Activated CD4-positive, CD25-positive, alpha-beta regulatory T cell treated with anti-CD3 and anti-CD28 coated beads, Interleukin-2, amount 50 U/mL, for 72 hours (primary cell): ENCODE results near the gene DCHS1.
A peak's percentile ranks its signal among the peaks of the same experiment; 100 is the strongest.

Experiments used
- DNase-seq: peaks from one replicate; pipeline ENCODE4 v3.0.0; 2021

The DCHS1 gene

DNA sequence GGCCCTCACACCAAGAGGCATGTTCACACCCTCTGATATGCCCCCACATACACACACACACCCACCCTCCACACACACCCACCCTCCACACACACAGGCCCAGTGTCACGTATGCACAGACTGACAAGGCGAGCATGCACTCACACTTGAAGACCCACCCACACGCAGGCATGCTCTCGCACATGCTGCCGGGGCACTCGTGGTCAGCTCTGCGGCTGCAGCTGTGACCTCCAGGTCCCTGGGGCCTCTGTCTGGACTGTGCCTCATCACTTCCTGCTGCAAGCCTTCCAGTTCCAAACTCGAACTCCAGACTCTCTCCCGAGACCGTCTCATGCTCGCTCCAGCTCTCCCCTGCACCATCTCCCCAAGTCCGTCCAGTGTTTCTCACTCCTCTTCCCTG, 9.5 kb downstream of the DCHS1 start:
- DNase-seq, result no peak

DNA sequence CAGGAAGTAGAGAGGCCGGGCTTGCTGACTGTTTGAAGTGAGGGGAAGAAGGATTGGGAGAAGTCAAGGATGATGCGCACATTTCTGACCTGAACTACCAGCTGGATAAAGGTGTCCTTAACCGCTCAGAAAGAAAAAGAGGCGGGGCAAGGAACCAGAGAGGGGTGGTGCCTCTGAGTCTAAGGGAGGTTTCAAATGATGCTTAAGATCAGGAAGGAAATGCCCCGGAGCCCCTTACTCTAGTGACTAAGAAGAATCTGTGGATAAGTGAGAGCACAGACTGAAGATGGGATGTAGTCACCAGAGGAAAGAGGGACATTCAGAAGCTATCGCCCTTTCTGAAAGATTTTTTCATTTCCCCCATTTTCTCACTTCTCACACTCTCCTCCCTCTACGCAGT, 12.7 kb downstream of the DCHS1 start:
- DNase-seq, result no peak

DNA sequence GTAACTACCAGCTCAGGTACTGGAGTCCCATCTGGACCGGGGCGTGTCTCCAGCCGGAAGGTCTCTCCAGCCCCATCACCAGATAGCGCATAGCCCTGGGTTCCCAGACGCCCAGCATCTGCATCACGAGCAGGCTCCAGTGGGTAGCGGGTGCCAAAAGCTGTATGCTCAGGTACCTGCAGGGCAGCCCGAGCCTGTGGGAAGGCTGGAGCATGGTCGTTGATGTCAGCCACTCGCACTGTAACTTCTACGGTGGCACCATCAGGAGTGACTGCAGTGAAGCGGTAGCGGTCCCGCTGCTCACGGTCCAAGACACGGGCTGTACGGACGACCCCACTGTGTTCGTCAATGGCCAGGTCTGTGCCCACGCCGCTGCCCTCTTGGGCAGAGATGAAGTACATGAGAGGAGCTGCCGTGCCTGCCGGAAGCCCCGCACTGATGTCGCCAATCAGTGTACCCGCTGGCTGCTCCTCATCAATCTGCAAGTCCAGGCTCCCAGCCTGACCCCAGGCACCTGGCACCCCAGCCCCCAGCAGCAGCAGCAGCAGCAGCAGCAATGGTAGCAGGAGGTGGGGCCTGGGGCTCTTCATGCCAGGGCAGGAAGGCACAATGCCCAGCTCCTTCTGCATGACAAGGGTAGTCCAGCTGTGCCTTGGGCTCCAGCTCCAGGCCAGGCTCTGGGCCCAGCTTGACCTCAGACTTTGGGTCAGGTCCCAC, 14.5 kb downstream of the DCHS1 start:
- no peak for DNase-seq

DNA sequence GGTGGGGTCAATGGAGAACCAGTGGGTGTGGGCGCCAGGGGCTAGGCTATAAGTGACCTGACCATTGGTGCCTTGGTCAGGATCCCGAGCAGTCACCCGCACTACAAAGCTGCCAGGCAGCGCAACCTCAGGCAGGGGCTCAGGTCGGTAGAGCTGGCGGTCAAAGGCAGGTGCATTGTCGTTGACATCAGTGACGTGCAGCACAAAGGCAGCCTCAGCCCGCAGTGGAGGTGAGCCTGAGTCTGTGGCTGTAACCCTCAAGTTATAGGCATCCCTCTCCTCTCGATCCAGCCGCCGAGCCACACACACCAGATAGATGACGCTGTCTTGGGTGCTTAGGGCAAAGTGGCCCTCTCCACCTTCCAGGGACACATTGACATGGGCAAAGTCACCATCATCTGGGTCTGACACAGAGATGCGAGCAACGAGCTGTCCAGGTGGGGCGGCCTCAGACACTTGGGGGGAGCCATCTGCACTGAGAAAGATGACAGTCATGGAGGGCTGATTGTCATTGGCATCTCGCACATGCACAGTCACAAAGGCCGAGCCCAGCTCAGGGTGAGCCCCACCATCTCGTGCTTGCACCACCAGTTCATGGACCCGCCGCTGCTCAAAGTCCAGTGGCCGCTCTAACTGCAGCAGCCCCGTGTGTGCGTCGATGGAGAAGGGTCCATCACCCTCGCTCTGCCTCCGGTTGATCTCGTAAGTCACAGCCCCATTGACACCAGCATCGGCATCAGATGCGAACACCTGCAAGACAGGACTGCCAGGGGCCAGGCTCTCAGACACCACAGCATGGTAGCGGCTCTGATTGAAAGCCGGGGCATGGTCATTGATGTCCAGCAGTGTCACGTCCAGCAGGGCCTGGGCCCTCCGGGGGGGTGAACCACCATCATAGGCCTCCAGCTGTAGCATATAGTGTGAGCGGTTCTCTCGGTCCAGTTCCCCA, 15.3 kb downstream of the DCHS1 start:
- DNase-seq, result no peak

- no peak for DNase-seq
Observed at GRCh38 chr11:6638429-6638828, 17.2 kb downstream of the DCHS1 start.

DNA sequence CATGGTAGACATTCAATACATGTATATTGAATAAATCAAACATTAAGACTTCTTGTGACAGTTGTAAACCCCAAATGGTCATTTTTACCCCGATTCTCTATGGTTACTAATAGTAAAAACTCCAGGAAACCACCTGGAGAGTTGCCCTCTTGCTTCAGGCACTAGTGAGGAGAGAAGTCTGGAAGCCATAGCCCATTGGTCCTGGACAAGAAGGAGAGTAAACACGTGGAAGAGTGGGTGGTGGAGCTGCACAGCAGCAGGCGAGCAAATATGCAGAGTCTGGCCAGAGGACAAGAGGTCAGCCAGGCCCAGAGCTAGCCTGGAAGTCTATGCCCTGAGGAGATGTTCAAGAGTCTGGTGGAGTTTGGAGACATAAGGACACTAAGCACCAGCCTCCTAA, 17.7 kb downstream of the DCHS1 start:
- no peak for DNase-seq

- peak; percentile 16 for DNase-seq
Observed at GRCh38 chr11:6636480-6636879, 19.1 kb downstream of the DCHS1 start.

DNA sequence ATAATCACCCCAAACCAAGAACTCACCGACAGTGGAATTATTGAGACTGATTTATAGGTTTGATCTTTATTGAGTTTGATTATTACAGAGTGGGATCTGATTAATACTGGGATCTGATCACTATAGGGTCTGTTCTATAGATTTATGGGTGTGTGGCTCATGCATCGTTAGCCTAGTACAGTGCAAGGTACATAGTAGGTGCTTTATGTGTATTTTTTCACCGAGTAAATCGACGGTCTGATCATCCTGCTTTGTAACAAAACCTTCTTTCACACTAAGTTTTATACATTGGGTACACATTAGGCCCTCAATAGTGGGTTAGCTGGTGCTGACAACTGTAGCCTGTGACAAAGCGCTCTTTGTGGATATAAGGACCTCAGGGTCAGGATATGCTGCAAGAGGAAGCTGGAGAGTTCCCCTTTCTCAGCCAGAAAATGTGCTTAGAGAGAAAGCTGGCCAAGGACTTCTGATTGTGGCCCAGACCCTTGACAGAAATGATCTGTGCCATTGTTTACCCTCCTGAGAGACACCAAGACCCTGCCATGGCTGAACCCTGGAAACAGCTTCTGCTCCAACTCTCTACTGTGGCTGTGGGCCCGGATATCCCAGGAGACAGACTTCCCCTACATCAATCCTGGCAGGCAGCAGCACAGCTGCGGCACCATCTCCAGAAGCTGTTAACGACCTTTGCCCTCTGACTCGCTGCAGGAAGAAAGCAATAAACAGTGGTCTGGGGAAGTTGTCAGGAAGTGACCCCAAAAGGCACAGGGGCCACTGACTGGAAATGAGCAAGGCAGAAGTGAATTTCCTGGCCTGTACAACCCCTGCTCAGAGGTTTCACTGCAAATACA, 20.3 kb downstream of the DCHS1 start:
- DNase-seq, result peak; percentile 22

- no peak for DNase-seq
Observed at GRCh38 chr11:6634534-6634933, 21.1 kb downstream of the DCHS1 start.

- DNase-seq, result peak; percentile 22
Observed at GRCh38 chr11:6633422-6634408, 21.9 kb downstream of the DCHS1 start.

DNA sequence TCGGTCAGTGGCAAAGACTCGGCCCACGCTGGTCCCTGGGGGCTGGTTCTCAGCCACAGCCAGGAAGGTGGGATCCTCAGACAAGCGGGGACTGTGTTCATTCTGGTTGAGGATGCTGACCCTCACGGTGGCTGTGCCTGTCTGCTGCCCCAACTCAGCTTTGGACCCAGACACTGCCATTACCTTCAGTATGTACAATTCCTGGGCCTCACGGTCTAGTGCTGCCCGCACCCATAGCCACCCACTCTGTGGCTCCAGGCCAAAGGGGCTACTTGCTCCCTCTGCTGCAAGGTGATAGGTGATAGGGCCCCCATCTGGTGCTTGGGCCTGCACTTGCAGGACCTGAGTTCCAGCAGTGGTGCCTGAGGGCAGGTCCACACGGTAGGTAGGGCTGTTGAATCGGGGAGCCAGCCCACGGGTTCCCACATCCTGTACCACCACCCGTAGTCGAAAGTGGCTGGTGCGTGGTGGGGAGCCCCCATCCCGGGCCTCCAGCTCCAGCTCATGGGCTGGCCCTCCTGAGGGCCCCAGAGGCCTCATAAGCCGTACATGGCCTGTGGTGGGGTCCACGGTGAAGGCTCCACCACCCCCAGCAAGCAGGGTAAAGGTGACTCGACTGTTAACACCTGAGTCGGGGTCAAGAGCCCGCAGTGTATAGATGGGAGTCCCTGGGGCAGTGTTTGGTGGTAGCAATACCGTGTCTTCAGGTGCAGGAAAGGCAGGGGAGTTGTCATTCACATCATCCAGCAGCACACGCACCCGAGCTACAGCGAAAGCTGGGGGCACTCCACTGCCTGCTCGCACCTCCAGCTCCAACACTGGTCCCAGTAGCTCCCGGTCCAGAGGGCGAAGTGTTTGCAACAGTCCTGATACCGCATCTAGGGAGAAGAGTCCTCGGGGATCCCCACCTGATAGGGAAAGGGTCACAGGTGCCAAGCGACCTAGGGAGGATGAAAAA, 23.2 kb downstream of the DCHS1 start:
- no peak for DNase-seq

DNA sequence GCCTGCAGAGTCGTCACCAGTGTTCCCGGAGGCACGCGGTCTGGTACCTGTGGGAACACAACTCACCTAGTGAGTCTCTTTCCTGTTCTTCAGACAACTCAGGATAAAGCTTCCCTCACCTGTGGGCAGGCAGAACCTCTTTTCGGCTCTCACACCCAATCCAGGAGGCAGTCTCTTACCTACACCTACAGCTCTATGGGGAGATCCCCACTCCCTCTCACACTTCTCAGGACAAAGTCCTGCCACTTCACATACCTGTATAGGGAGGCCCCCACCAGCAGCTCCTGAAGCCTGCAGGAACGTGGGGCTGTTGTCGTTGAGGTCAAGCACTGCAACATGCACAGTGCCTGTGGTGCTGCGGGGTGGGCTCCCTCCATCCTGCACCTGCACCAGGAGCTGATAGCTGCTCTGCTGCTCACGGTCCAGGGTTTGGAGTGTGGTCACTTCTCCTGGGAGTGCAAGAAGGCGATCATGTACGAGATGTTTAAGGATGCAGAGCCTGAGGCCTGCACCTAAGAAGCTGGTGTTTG, 24.2 kb downstream of the DCHS1 start:
- DNase-seq, result no peak

DNA sequence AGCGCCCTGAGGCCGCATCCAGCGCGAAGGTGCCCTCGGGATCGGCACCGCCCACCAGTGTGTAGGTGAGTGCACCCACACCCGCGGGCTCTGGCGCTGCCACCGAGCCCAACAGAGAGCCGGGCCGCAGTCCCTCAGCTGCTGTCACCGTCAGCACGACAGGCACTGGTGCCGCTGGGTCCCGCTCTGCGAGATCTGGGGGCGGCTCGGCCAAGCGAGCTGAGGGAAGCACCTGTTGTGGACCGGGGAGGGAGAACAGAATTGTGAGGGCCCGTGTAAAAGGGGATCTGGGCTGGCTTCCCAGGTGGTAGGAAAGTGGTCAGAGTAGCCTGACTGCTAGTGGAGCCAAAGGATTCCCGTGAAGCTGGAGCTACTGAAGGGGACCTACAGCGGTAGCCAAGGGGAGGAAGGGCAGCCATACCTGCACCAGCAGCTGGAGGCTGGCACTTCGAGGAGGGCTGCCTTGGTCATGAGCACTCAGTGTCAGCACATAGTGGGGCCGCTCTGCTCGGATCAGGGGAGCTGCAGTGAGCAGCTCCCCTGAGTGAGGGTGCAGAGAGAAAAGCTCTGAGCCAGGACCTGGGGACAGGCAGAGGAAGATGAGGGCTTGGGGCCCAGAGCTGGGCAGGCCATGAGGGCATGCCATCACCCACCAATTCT, 24.8 kb downstream of the DCHS1 start:
- DNase-seq, result no peak

DNA sequence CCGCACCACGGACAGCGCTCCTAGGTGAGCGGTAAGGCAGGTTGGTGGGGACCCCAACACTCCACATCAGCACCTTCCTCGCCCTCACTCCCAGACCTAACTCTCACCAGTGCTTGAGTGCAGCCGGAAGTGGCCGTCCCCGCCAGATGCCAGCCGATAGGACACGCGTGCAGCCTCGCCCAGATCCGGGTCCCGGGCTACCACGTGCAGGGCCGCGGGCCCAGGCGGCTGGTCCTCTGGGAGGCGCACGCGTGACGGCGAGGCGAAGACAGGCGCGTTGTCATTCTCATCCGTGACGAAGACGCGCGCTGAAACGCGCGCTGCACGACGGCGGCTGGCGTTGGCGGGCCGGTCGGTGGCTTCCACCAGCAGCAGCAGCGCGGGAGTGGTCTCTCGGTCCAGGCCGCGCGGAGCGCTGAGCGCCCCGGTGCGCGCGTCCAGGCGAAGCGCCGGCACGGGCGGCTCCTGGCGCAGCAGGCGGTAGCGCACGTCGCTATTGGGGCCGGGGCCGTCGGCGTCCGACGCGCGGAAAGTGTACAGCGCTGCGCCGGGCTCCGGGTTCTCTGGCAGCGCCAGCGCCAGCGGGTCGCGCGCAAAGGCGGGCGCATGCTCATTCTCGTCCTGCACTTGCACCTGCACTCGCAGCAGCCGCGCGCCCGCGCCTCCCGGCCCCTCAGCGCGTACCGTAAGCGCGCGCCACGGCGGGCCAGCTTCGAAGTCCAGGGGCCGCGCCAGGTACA, 25.5 kb downstream of the DCHS1 start:
- DNase-seq, result no peak

GRCh38 chr11:6629573-6629891, 26.1 kb downstream of the DCHS1 start:
- DNase-seq, result no peak

DNA sequence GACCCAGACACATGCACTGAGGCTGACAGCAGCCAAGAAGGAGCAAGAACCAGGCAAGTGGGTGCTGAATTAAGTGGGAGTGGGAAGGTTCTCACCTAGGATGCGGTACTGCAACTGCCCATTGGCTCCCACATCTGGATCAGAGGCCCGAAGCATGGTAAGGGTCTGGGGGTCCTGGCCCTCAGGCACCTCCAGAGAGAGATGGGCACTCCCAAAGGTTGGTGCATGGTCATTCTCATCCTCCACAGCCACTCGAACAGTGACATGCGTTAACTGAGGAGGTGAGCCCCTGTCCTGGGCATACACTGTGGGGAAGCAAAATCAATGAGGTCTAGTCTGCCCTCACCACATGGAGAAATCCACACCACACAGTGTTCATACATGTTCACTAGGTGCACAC, 27.1 kb downstream of the DCHS1 start:
- no peak for DNase-seq

- DNase-seq, result no peak
Observed at GRCh38 chr11:6627762-6628241, 27.8 kb downstream of the DCHS1 start.

- DNase-seq, result no peak
Observed at GRCh38 chr11:6626971-6627761, 28.4 kb downstream of the DCHS1 start.
